GM21723 (cell line): ENCODE measurements around the gene PARP3.

Experiments used
- ATAC-seq: cut with Tn5 transposase; IDR thresholded peaks from one replicate; pipeline ENCODE4 v1.9.1; 2021; ENCODE audit warnings: mild to moderate bottlenecking, moderate library complexity; ENCODE audit not compliant: unreplicated experiment

PARP3 gene

GRCh38 chr3:51947215-51947900 is 5.2 kb downstream of the PARP3 start:
- no peak for ATAC-seq

- ATAC-seq: no peak
Measured at GRCh38 chr3:51948016-51948580, 5.9 kb downstream of the PARP3 start.

DNA sequence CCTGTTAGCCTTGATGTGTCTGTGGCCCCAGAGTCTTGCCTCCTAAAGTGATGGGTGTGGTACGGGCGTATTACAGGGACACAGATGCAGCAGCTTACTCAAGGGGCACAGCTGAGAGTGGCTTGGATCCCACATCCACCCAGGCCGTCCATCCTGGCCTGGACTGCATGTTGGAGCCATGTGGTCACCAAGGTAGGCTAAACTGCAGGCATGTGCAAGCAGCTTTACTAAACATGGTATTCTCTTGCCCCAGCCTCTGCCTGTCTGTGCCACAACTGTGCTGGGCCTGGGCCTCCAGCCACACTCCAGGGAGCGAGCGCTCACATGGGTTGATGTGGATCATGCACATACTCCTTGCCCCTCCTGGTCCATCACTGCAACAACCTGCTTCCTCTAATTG is 7.0 kb downstream of the PARP3 start:
- ATAC-seq: no peak

GRCh38 chr3:51950899-51951298 is 8.7 kb downstream of the PARP3 start:
- ATAC-seq: no peak

DNA sequence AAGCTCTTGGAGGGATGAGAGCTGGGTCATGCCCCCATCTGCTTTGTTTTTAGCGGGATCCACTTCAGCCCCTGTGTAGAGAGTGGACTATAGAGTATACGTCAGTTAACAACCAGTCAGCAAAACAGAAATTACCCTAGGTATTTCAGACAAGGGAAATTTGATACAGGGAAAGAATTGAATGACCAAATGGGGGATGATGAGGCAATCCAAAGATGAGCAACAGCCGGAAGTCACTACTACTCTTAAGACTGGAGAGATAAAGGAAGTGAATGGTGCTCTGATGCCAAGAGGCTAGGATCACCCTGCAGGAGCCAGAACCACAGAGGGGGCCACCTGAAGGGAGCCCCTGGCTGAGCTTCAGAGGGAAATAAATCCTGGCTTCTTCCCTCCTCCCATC is 11.3 kb downstream of the PARP3 start:
- ATAC-seq: no peak

DNA sequence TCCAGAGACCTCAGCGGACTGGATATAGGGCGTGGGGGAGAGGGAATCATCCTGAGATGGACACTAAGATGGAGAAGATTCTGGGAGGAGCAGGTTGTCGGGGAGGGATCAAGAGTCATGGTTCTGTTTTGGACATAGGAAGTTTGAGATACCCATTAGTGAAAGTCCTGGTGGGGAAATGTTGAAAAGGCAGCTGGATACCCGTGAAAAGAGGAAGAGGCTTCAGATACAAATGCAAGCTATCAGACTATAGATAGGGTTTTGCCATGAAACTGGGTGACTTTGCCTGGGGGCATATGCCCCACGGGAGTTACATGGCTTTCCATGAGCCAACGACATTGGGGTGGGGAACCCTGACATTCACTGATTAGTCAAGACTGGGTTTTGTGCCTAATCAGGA is 11.9 kb downstream of the PARP3 start:
- no peak for ATAC-seq

GRCh38 chr3:51954713-51955112 is 12.6 kb downstream of the PARP3 start:
- ATAC-seq: no peak

GRCh38 chr3:51955175-51955892 is 13.2 kb downstream of the PARP3 start, which contains the start of gene GPR62:
TSS of gene GPR62 (plus strand) at chr3:51955381. CDS start at chr3:51955653, 272 bp downstream.
- no peak for ATAC-seq

DNA sequence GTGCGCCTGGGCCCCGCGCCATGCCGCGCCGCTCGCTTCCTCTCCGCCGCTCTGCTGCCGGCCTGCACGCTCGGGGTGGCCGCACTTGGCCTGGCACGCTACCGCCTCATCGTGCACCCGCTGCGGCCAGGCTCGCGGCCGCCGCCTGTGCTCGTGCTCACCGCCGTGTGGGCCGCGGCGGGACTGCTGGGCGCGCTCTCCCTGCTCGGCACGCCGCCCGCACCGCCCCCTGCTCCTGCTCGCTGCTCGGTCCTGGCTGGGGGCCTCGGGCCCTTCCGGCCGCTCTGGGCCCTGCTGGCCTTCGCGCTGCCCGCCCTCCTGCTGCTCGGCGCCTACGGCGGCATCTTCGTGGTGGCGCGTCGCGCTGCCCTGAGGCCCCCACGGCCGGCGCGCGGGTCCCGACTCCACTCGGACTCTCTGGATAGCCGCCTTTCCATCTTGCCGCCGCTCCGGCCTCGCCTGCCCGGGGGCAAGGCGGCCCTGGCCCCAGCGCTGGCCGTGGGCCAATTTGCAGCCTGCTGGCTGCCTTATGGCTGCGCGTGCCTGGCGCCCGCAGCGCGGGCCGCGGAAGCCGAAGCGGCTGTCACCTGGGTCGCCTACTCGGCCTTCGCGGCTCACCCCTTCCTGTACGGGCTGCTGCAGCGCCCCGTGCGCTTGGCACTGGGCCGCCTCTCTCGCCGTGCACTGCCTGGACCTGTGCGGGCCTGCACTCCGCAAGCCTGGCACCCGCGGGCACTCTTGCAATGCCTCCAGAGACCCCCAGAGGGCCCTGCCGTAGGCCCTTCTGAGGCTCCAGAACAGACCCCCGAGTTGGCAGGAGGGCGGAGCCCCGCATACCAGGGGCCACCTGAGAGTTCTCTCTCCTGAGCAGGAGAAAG is 14.0 kb downstream of the PARP3 start:
- no peak for ATAC-seq

DNA sequence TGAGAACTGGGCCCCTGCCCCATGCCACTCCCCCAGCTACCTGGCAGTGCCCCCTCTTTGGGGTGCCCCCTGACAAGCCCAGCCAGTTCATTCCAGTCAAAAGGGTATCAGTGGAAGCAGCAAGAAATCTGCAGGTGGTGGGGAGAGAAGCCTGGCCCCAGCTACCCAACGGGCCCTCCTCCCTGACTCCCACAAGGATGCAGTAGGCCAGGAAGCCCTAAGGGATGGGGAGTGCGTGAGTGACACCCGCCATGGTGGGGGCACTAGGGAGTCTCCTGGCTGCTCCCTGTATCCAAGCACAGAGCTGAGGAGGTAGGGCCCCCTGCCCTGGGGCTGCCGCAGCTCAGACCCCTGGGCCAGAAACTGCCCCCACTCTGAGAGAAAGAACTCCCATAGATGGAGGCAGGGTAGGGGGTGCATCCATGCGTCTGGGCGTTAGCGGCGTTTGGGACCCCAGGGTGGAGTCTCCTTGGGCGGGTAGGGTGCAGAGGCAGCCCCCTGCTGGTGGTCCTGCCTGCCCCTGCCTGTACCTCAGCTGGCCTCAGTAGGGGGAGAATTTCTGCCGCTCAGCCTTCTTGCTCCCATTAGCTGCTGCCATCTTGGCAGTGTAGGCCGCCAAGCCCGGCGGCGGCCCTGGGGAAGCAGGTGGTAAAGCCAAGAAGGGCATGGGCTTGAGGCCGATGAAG is 15.5 kb downstream of the PARP3 start:
- no peak for ATAC-seq

- no peak for ATAC-seq
Measured at GRCh38 chr3:51958603-51959521, 16.7 kb downstream of the PARP3 start.

- no peak for ATAC-seq
Measured at GRCh38 chr3:51959651-51960050, 17.5 kb downstream of the PARP3 start.

GRCh38 chr3:51960386-51960785 is 18.2 kb downstream of the PARP3 start:
- ATAC-seq: no peak

- ATAC-seq: no peak
Measured at GRCh38 chr3:51961011-51961410, 18.8 kb downstream of the PARP3 start.

DNA sequence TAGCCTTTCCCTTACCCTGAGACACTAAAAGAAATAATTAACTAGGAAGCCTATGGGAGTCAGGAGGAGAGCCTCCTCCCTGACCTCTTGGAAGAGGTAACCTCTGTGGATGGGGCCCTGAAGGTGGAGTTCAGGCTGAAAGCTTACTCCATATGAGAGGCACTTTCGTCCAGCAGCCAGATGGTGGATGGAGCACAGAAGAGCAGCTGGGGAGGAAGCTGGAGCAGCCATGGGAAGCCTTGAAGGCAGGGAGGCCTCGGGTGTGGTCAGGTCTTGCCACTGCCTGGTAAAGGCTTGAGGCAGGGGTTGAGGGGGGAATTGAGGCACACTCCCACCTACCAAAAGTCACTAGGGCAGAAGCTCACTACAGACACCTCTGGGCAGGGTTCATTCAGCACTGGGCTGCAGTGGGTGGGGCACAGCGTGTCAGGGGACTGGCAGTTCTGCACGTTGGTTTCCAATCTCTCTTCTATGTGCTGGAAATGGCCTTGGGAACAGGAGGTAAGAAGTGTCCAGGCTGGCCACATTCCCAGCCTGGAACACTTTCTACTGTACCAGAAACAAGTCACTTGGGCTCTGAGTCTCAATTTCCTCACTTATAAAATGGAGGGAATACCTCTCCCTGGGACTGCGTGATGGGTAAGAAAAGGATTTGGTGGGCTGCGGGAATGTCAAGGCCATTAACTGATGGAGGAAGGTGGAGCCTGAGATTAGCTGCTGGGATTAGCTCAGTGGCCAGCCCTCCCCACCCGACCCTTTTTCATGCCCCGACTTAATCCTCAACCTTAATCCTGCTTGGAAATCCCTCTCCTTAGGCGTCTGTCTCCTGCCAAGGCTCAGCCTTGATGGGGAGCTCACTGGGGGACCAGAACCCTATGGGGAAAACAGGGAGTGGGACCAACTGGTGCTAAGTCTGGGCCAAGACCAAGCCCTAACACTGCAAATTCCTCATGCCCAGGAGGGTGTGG is 19.7 kb downstream of the PARP3 start:
- no peak for ATAC-seq

- no peak for ATAC-seq
Measured at GRCh38 chr3:51962854-51963530, 20.8 kb downstream of the PARP3 start.

GRCh38 chr3:51963951-51964451 is 21.8 kb downstream of the PARP3 start:
- ATAC-seq: no peak

DNA sequence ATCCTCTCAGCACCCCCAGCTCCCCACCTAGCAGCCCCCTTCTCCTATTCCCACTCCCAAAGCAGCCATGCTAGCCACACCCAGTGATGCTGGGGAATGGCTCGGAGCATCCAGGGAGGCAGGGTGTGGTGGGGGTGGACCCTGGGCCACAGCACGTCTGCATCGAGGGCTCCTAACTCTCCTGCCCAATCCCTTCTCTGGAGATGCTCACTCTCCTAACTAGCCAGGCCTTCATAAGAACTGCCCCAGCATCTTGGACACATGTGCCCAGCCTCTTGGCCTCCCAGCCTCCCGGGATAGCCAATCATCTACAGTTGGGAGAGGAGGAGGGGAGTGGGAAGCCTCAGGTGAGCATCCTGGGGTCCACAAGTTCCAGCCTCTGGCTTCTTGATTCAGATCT is 22.4 kb downstream of the PARP3 start:
- ATAC-seq: no peak
